KMS-11 (cell line): ENCODE data around the gene ST6GAL2.

Source experiments
- H2AFZ ChIP-seq: fragments of 200-600 bp; sonication (generic); 2 replicates; pipeline ENCODE4 v1.6.1; 2016; ENCODE audit warnings: antibody characterized with exemption, mixed run types, low read depth
- H3K27ac ChIP-seq: fragments of 200-600 bp; sonication (generic); 2 replicates; pipeline ENCODE4 v1.6.1; 2016; ENCODE audit warnings: mild to moderate bottlenecking, mixed run types
- H3K27me3 ChIP-seq: fragments of 200-600 bp; sonication (generic); 2 replicates; pipeline ENCODE4 v1.6.1; 2017; ENCODE audit warnings: mild to moderate bottlenecking, low read depth, mixed run types, moderate library complexity; ENCODE audit not compliant: insufficient read depth
- H3K36me3 ChIP-seq: fragments of 200-600 bp; sonication (generic); 2 replicates; pipeline ENCODE4 v1.6.1; 2017; ENCODE audit warnings: mild to moderate bottlenecking, mixed run types; ENCODE audit not compliant: insufficient read depth
- H3K4me1 ChIP-seq: fragments of 200-600 bp; sonication (generic); 2 replicates; pipeline ENCODE4 v1.6.1; 2016; ENCODE audit warnings: mild to moderate bottlenecking, low read depth, mixed run types; ENCODE audit not compliant: poor library complexity, severe bottlenecking
- H3K4me2 ChIP-seq: fragments of 200-600 bp; sonication (generic); 2 replicates; pipeline ENCODE4 v1.7.0; 2016; ENCODE audit warnings: mild to moderate bottlenecking, mixed run types
- H3K4me3 ChIP-seq: fragments of 200-600 bp; sonication (generic); IDR thresholded peaks from 2 replicates; pipeline ENCODE4 v1.6.1; 2017; ENCODE audit warnings: low read depth, low read length, mixed read lengths; ENCODE audit not compliant: insufficient read depth
- H3K79me2 ChIP-seq: fragments of 200-600 bp; sonication (generic); 2 replicates; pipeline ENCODE4 v1.6.1; 2016; ENCODE audit warnings: low read depth, mixed run types; ENCODE audit not compliant: insufficient read depth
- H3K9ac ChIP-seq: fragments of 200-600 bp; sonication (generic); 2 replicates; pipeline ENCODE4 v1.6.1; 2016; ENCODE audit warnings: mild to moderate bottlenecking, mixed run types
- H4K20me1 ChIP-seq: fragments of 200-600 bp; sonication (generic); 2 replicates; pipeline ENCODE4 v1.6.1; 2016; ENCODE audit warnings: mild to moderate bottlenecking, mixed run types; ENCODE audit not compliant: insufficient read depth
- CTCF ChIP-seq: fragments of 200-600 bp; sonication (generic); conservative IDR thresholded peaks from 2 replicates; pipeline ENCODE4 v1.6.1; 2017; ENCODE audit warnings: low read depth, mild to moderate bottlenecking, antibody characterized with exemption, low read length, moderate library complexity, mixed read lengths

Gene ST6GAL2

DNA sequence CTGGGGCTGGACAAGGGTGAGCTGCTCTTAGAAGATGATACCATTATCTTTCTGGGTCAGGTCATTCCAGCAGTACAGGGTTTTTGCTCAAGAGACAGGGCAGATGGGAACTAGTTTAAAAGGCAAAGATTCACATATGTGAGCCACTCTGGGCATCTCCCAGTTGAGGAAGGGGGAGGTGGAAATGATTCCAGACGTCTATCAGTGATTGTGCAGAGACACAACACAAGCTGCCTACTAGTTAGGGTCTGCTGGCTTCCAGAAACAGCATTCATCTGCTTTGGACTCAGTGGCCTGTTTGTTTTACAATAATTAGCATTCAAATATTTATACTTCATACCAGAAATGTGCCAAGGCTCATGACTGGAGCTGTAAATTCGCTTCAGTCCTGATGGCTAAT, 32.3 kb downstream of the ST6GAL2 start:
- no peak overlapping the region for H3K27ac ChIP-seq
- no peaks in the 10 kb centered on the region for H3K4me1 ChIP-seq
- H3K4me2 ChIP-seq, result no peak overlapping the region
- no peaks in the 10 kb centered on the region for H3K27me3 ChIP-seq
- no peaks in the 10 kb centered on the region for H3K36me3 ChIP-seq
- no peaks in the 10 kb centered on the region for H3K79me2 ChIP-seq
- H3K9ac ChIP-seq, result no peak overlapping the region
- TF ChIP-seq CTCF, result no peak
- H2AFZ ChIP-seq, result no peak overlapping the region
- no peaks in the 10 kb centered on the region for H4K20me1 ChIP-seq
- no peak overlapping the region for H3K4me3 ChIP-seq

DNA sequence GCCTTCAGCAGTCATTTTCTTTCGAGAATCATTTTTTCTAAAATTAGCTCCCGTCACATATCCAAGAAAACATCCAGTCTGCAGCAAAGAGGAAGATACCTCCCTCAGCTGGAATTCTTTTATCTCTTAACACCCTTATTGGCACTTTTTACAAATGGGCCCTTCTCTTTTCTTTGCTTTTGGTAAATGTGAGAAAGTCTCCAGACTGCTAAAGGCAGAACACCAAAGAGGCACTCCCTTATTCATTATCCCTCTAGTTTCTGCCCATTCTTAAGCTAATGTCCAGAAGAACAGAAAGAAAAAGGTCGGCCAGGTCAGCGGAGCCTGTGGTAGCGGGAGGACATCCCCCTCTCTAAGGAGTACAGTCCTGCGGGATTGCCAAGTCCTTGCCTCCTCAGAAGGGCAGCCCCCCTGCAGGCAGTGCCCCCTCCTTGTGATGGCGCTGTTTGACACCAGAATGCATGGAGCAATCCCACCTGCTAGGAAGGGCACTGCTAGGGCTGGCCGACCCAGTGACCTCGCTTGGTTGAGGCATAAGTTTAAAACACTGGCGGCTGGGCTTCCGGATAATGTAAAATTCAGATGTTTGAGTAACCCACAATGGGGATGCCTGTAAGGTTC, 34.0 kb downstream of the ST6GAL2 start:
- H3K27me3 ChIP-seq, result no peaks in the 10 kb centered on the region
- no peak overlapping the region for H3K4me2 ChIP-seq
- H2AFZ ChIP-seq, result no peak overlapping the region
- H3K9ac ChIP-seq, result no peak overlapping the region
- H3K27ac ChIP-seq, result no peak overlapping the region
- peaks cover 5% of the 10 kb centered on the region for H3K4me1 ChIP-seq
- H3K79me2 ChIP-seq, result no peaks in the 10 kb centered on the region
- H3K36me3 ChIP-seq, result no peaks in the 10 kb centered on the region
- H3K4me3 ChIP-seq, result no peak overlapping the region
- TF ChIP-seq CTCF, result no peak
- H4K20me1 ChIP-seq, result no peaks in the 10 kb centered on the region

DNA sequence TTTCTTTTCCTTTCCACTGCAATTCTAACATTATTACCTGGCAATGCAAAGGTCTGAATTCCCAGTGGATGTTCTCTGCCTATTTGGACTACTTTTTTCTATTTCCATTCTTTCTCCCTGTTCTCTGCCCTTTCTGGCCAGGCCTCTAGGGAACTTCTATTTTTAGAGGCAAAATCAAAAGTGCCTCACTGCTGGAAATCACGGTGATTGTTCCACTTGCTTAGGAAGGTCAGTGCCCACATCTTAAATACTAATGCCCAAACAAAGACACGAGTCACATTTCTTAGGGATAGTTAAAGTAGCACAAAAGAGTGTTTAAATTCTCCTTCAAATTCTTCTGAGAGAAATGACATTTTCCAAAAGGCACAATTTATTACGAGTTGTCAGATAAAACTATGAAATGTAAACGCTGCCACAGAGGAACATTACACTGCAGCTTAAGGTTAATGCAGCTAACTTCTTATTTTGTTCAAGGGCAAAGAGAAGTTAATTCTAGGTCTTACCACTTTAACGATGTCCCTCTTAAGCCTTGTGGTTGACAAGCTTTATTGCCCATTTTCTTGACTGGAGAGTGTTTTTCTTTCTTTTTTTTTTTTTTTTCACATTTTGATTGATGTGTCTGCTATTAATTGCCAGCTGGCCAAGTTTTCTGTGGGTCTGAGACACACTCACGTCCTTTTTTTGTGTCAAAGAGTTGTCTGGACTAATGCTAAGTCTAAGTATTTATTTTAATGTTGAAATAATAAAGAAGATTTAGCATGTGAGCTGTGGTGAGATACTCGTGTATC, 34.7 kb downstream of the ST6GAL2 start:
- Histone ChIP-seq H3K4me2 (no peak overlapping the region), H3K27ac (no peak overlapping the region), H3K4me3 (no peak overlapping the region), H3K27me3 (no peaks in the 10 kb centered on the region), H3K9ac (no peak overlapping the region), H3K79me2 (no peaks in the 10 kb centered on the region), H2AFZ (no peak overlapping the region), H3K36me3 (no peaks in the 10 kb centered on the region), H4K20me1 (no peaks in the 10 kb centered on the region), H3K4me1 (peaks cover 5% of the 10 kb centered on the region)
- no peak for TF ChIP-seq CTCF

DNA sequence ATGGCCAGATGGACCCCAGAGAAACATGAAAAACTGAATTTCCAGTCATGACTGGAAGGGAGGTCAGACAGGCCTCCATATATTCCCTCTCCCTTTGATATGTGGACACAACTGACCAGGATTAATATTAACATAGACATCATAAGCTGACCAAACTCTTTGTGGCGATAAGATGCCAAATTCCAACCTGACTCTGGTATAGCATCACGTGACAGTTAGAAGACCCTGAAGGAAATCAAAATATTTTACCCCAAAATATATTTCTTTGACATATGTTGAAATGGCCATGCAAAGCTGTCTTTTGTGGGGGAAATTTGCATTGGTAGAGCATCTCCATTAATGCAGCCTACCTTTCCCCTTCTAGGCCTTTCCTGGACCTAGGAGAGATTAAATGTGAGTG, 36.7 kb downstream of the ST6GAL2 start:
- Histone ChIP-seq H3K36me3 (no peaks in the 10 kb centered on the region), H3K27me3 (no peaks in the 10 kb centered on the region), H3K4me1 (peaks cover 13% of the 10 kb centered on the region)

More for the DNA sequence above, 36.7 kb downstream of the ST6GAL2 start:
- Histone ChIP-seq H4K20me1 (no peaks in the 10 kb centered on the region), H3K79me2 (no peaks in the 10 kb centered on the region), H3K27ac (no peak overlapping the region), H3K9ac (no peak overlapping the region), H2AFZ (no peak overlapping the region), H3K4me3 (no peak overlapping the region), H3K4me2 (no peak overlapping the region)
- TF ChIP-seq CTCF, result no peak
